ENCODE data around the gene S100A2.
A peak's percentile ranks its signal among the peaks of the same experiment; 100 is the strongest.
"Not testable (repeated sequence)": the region's sequence is repeated elsewhere in the genome, so short reads cannot be mapped to it uniquely, and the experiment has no call there.

Gene S100A2

GRCh38 chr1:153527023-153527682, 38.5 kb downstream of the S100A2 start:
- DNase-seq, result peak in 1 of 3 donors; percentile 18

GRCh38 chr1:153526132-153526543, 39.5 kb downstream of the S100A2 start:
- DNase-seq, result peak in 1 of 3 donors; percentile 51

GRCh38 chr1:153525088-153525728, 40.4 kb downstream of the S100A2 start:
- peak in 1 of 3 donors; percentile 6 for DNase-seq

- not testable (repeated sequence) for DNase-seq
Measured at GRCh38 chr1:153522353-153523048, 43.1 kb downstream of the S100A2 start.

- DNase-seq, result not testable (repeated sequence)
Measured at GRCh38 chr1:153521808-153522207, 43.8 kb downstream of the S100A2 start.

GRCh38 chr1:153520818-153521476, 44.7 kb downstream of the S100A2 start:
- no peak for DNase-seq

- not testable (repeated sequence) for DNase-seq
Measured at GRCh38 chr1:153520137-153520691, 45.4 kb downstream of the S100A2 start.

- DNase-seq, result no peak
Measured at GRCh38 chr1:153519242-153519641, 46.4 kb downstream of the S100A2 start.

- peak in 1 of 3 donors; percentile 38 for DNase-seq
Measured at GRCh38 chr1:153515504-153516394, 49.9 kb downstream of the S100A2 start.

- DNase-seq, result no peak
Measured at GRCh38 chr1:153513666-153514065, 52.0 kb downstream of the S100A2 start.

- DNase-seq, result peak in 1 of 3 donors; percentile 18
Measured at GRCh38 chr1:153513023-153513422, 52.6 kb downstream of the S100A2 start.
